ENCODE results near the gene PUM1.

DNA sequence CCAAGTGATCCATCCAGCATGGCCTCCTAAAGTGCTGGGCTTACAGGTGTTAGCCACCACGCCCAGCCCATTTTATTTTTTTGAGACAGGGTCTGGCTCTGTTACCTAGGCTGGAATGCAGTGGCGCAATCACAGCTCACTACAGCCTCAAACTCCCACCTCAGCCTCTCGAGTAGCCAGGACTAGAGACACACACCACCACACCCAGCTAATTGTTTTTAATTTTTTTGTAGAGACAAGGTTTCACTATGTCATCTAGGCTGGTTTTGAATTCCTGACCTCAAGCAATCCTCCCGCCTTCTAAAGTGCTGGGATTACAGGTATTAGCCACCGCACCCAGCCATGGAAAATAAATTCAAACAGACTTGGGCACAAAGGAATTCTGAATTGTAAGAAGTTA, 31.9 kb downstream of the PUM1 start:
- TF ChIP-seq EP300 (IDR thresholded peaks at IDR 0.05), result no peak
- TF ChIP-seq, protein P1, sequence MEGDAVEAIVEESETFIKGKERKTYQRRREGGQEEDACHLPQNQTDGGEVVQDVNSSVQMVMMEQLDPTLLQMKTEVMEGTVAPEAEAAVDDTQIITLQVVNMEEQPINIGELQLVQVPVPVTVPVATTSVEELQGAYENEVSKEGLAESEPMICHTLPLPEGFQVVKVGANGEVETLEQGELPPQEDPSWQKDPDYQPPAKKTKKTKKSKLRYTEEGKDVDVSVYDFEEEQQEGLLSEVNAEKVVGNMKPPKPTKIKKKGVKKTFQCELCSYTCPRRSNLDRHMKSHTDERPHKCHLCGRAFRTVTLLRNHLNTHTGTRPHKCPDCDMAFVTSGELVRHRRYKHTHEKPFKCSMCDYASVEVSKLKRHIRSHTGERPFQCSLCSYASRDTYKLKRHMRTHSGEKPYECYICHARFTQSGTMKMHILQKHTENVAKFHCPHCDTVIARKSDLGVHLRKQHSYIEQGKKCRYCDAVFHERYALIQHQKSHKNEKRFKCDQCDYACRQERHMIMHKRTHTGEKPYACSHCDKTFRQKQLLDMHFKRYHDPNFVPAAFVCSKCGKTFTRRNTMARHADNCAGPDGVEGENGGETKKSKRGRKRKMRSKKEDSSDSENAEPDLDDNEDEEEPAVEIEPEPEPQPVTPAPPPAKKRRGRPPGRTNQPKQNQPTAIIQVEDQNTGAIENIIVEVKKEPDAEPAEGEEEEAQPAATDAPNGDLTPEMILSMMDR (IDR thresholded peaks at IDR 0.05), result no peak
- TF ChIP-seq POLR2AphosphoS5 (IDR thresholded peaks at IDR 0.05), result no peak

All from esophagus muscularis mucosa (tissue), 4 donors.